Motor neuron (in vitro differentiated cells): ENCODE data around the gene SCAI. TPM values are rescaled to one million over a fixed set of nuclear protein-coding genes. Genes with fewer than 3 reads are reported as not detected.
A peak's percentile ranks its signal among the peaks of the same experiment; 100 is the strongest.
"Not testable (repeated sequence)": the region's sequence is repeated elsewhere in the genome, so short reads cannot be mapped to it uniquely, and the experiment has no call there.

Experiments used
- ATAC-seq, 8 experiments: fragments of 200-7000 bp; cut with Tn5 transposase; replicated peaks in 6 of 8; 2 replicates each; pipeline ENCODE4 v1.8.0; 2021; ENCODE audit warnings: mild to moderate bottlenecking in 8 of 8, moderate library complexity in 8 of 8
- H3K27ac ChIP-seq, 2 donors: fragments of 250-450 bp; sonication (Bioruptor Pico); 2 replicates each; pipeline ENCODE4 v1.9.0; 2021; ENCODE audit warnings: antibody characterized with exemption in 2 of 2, mild to moderate bottlenecking in 2 of 2, moderate library complexity in 1 of 2
- H3K4me1 ChIP-seq, 2 donors: fragments of 250-450 bp; sonication (Bioruptor Pico); replicated peaks in 1 of 2; 2 replicates each; pipeline ENCODE4 v1.6.1; 2021; ENCODE audit warnings: antibody characterized with exemption in 2 of 2, mild to moderate bottlenecking in 2 of 2, moderate library complexity in 1 of 2
- H3K4me3 ChIP-seq, 5 donors: fragments of 250-450 bp; sonication (Bioruptor Pico); 2 replicates each; pipeline ENCODE4 v1.9.0; 2021; ENCODE audit warnings: antibody characterized with exemption in 5 of 5, mild to moderate bottlenecking in 5 of 5, moderate library complexity in 4 of 5
- WGBS, 10 experiments: fragments of 450-650 bp; shearing (Covaris generic); methylation state at CpG; one replicate each; pipeline ENCODE4 v1.0.0; 2022; 5-methylcytosine and 5-hydroxymethylcytosine counted together
- in situ Hi-C, 9 experiments: fragments of 400-800 bp; cut with MboI; loops; one replicate each; pipeline ENCODE4 v1.15.0; 2021; ENCODE audit warnings: low sequenced_read_pairs in 9 of 9, low pct_unique_long_range_greater_than_20kb in 2 of 9; ENCODE audit not compliant: unreplicated experiment in 9 of 9
- total RNA-seq, 8 experiments: library from RNA; unstranded; fragments of 300-600 nt; gene quantifications; 2 replicates each; pipeline versions ENCODE4 v1.2.3 to v1.2.4, GENCODE V29; 2022

SCAI gene
- total RNA-seq, 8 experiments from 2014 or later = 1.8 to 14.0 (median 10.2) TPM

DNA sequence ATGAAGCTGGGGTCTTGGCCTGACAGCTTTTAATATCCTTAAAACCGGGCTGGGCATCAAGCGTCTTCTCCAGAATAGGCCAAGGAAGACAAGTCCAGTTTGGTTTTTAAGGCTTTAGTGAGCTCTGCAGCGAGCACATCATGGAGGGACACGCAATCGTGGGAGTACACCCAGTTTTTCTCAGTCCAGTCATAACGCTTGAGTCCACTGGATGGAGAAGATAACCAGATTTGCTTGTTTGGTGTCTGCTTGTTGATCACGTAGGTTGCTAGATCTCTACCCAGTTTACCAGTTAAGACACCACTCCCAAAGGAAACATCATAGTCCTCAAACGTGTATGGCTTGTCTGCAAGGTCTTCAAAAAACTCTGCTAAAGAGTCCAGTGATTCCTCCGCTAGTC is 175.1 kb downstream of the SCAI start:
- in situ Hi-C loops = no loop called here
- WGBS, 10 experiments = 82 to 100% (median 98%) methylated on average over 1 to 9 of the region's 9 CpGs; no CpG with 5 or more reads in 1 of the 10 experiments

DNA sequence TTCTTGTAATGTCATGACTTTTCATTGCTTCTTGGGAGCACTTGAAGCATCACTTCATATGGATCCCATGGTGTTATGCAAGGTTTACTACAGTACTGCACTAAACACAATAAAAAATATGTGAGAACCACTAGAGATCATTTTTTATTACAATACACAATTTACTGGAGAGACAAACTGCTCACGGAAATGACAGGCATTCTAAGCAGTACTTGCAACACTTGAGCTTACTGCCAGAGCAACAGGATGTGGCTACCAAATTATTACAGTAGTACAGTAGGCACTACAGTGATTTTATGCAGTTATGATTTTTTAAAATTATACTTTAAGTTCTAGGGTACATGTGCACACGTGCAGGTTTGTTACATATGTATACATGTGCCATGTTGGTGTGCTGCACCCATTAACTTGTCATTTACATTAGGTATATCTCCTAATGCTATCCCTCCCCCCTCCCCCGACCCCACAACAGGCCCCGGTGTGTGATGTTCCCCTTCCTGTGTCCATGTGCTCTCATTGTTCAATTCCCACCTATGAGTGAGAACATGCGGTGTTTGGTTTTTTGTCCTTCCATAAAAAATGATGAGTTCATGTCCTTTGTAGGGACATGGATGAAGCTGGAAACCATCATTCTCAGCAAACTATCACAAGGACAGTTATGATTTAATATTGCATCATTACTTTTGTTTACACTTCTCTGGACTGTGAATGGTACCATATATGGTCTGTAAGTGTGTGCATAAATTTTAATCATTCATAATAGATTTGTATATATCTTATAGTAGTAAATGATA is 177.4 kb downstream of the SCAI start:
- H3K4me1 ChIP-seq, H3K4me3 ChIP-seq, in situ Hi-C loops, H3K27ac ChIP-seq: not testable (repeated sequence)
- peak in 5 of 8 experiments; percentile 43 to 96 (median 82) for ATAC-seq
- WGBS, 10 experiments = 17 to 100% (median 100%) methylated on average over 1 of the region's 5 CpGs; no CpG with 5 or more reads in 3 of the 10 experiments

More for the DNA sequence above, 175.1 kb downstream of the SCAI start:
- H3K27ac ChIP-seq = no peak overlapping the region
- H3K4me3 ChIP-seq = no peak overlapping the region
- ATAC-seq = no peak
- H3K4me1 ChIP-seq = peaks cover 0 to 4% of the 10 kb centered on the region in 2 donors

DNA sequence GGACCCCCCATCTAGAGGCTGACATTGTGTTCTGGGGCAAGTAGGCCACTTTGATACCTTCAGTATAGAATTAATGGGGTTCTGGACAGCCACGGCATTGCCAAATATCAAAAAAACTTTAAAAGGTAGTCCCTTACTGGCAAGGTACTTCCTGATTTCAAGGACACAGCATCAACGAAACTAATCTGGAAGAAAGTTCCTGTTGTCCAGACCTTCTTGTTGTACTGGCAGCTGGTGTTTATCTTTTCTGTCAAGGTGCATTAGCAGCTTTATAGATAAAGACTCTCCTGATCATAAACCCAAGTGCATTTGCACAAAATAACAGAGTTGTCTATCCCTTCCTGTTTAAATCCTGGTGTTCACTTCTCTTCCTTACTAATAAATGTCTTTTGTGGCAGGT is 178.7 kb downstream of the SCAI start:
- H3K4me1 ChIP-seq = peaks cover 0 to 4% of the 10 kb centered on the region in 2 donors
- ATAC-seq = no peak
- in situ Hi-C loops = no loop called here
- no peak overlapping the region for H3K27ac ChIP-seq
- no peak overlapping the region for H3K4me3 ChIP-seq
- 60 to 100% (median 98%) methylated on average over 1 to 2 of the region's 2 CpGs; no CpG with 5 or more reads in 2 of the 10 experiments for WGBS, 10 experiments

DNA sequence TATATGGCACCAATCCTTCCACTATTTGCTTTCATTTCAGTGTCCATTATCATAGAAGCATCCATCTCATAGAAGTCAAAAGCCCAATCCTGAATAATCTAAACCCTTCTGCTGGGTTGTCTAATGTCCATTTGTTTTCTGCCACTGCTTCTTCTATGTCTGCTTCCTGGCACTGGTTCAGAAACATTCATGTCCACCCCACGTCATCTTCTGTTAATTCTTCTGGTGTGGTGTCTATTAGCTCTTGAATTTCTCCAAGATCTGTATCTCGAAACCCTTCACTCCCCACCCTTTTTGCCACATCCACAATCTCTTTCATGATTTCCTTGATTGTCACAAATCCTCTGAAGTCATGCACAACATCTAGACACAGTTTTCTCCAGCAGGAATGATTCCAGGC is 179.3 kb downstream of the SCAI start:
- Histone ChIP-seq H3K4me3 (no peak overlapping the region), H3K4me1 (peaks cover 0 to 4% of the 10 kb centered on the region in 2 donors), H3K27ac (no peak overlapping the region)
- WGBS, 10 experiments = 25 to 100% (median 88%) methylated on average over 1 to 2 of the region's 2 CpGs; no CpG with 5 or more reads in 2 of the 10 experiments
- in situ Hi-C loops = no loop called here
- peak in 1 of 8 experiments; percentile 46 for ATAC-seq

DNA sequence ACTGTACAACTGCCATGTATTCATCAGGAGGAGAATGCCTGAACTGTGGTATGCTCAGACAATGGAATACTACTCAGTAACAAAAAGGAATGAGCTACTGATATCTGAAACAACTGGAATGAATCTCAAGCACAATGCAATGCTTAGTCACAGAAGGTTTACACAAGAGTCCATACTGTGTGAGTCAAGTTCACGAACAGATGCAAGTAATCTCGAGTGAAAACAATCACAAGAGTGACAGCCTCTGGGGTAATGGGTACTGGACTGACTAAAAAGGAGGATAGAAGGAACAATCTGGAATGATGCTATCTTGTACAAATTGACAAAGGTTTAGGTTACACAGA is 182.9 kb downstream of the SCAI start:
- Histone ChIP-seq H3K4me1 (no peaks in the 10 kb centered on the region), H3K4me3 (no peak overlapping the region), H3K27ac (no peak overlapping the region)
- 58 to 100% (median 96%) methylated on average over 1 to 2 of the region's 2 CpGs; no CpG with 5 or more reads in 2 of the 10 experiments for WGBS, 10 experiments
- ATAC-seq = no peak
- in situ Hi-C loops = no loop called here

DNA sequence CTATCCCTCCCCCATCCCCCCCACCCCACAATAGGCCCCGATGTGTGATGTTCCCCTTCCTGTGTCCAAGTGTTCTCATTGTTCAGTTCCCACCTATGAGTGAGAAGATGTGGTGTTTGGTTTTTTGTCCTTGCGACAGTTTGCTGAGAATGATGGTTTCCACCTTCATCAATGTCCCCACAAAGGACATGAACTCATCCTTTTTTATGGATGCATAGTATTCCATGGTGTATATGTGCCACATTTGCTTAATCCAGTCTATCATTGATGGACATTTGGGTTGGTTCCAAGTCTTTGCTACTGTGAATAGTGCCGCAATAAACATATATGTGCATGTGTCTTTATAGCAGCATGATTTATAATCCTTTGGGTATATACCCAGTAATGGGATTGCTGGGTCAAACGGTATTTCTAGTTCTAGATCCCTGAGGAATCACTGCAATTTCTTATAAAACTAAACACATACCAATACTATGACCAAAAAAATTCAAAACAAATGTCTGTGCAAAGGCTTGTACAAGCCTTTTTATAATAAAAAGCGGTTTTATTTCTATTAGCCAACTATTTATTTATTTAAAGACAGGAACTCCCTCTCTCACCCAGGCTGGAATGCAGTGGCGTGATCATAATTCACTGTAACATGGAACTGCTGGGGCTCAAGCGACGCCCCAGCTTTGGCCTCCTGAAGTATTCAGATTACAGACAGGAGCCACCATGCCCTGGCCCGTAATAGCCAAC is 183.5 kb downstream of the SCAI start:
- in situ Hi-C loops, H3K4me1 ChIP-seq, H3K27ac ChIP-seq, H3K4me3 ChIP-seq, ATAC-seq: not testable (repeated sequence)
- 83 to 100% (median 98%) methylated on average over 2 to 6 of the region's 9 CpGs; no CpG with 5 or more reads in 1 of the 10 experiments for WGBS, 10 experiments

DNA sequence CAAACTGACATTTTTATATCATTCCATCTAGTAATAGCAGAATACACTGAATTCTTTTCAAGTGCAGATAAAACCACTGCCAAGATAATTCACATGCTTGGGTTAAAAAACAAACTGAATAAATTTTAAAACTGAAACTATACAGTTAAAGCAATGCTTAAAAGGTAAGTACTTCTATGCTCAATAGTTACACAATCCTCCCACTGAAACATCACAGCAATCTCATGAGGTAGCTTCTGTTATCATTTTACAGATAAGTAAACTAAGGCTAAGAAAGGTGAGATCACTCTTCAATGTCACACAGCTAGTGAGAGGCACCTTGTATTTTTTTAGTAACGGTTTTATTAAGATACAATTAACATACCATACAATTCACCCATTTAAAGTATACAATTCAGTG is 189.1 kb downstream of the SCAI start:
- Histone ChIP-seq H3K4me1 (no peaks in the 10 kb centered on the region), H3K4me3 (no peak overlapping the region), H3K27ac (no peak overlapping the region)
- in situ Hi-C loops = no loop called here
- no peak for ATAC-seq
- 67 to 100% (median 100%) methylated on average over 1 of the region's 1 CpG; no CpG with 5 or more reads in 5 of the 10 experiments for WGBS, 10 experiments

DNA sequence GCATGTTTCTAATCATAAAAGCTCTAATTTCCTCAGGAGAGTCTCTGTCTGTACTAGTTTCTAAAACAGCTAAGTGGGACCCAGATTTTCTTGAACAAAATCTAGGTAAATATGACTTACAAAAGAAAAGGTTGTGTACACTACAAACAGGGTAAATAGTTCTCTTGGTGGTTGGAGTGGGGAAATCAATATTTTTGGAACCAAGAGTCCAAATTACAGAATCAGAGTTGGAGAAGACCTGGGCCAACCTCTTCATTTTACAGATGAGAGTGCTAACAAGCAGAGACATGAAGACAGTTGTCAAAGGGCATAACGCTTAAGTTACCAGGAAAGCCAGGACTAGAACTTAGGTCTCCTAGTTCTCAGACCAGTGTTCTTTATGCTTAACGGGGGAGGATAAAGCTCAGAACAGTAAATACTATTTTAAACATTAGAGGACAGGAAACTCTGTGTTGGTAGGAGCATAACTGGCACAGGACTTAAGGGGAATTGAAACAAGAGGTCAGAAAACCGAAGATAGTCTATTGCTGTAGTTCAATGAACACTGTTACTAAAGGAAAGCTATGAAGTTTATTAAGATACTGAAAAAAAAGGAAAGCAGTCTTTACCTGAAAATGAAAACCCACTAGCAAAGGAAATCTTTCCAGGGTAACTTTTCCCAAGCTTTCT is 193.1 kb downstream of the SCAI start:
- WGBS, 10 experiments = 80 to 100% (median 95%) methylated on average over 1 to 3 of the region's 3 CpGs; no CpG with 5 or more reads in 1 of the 10 experiments

DNA sequence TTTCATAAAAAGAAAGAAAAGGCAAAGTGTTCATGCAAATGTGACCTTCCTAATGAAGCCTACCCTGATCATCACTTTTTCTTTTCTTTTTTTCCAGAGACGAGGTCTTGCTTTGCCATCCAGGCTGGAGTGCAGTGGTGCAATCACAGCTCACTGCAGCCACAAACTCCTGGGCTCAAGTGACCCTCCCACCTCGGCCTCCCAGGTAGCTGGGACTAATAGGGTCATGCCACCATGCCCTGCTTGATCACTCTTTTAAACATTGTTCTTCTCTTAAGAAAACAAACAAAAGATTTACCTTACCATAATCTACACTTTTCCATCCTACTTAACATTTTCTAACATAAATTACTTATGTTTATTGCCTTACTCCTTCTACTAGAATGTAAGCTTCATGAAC is 193.9 kb downstream of the SCAI start:
- no peak overlapping the region for H3K4me3 ChIP-seq
- no peaks in the 10 kb centered on the region for H3K4me1 ChIP-seq
- in situ Hi-C loops = loop anchor here in 2 of 9 experiments (25.0 kb wide), 1 partner anchor 188 kb away; the partner anchor contains the start of gene SCAI (in 2 of the 2)
- 51 to 100% (median 82%) methylated on average over 1 to 2 of the region's 2 CpGs; no CpG with 5 or more reads in 3 of the 10 experiments for WGBS, 10 experiments
- ATAC-seq = no peak
- no peak overlapping the region for H3K27ac ChIP-seq

More for the DNA sequence above, 193.1 kb downstream of the SCAI start:
- Histone ChIP-seq H3K4me3 (no peak overlapping the region), H3K4me1 (no peaks in the 10 kb centered on the region), H3K27ac (no peak overlapping the region)
- ATAC-seq = no peak
- in situ Hi-C loops = no loop called here

DNA sequence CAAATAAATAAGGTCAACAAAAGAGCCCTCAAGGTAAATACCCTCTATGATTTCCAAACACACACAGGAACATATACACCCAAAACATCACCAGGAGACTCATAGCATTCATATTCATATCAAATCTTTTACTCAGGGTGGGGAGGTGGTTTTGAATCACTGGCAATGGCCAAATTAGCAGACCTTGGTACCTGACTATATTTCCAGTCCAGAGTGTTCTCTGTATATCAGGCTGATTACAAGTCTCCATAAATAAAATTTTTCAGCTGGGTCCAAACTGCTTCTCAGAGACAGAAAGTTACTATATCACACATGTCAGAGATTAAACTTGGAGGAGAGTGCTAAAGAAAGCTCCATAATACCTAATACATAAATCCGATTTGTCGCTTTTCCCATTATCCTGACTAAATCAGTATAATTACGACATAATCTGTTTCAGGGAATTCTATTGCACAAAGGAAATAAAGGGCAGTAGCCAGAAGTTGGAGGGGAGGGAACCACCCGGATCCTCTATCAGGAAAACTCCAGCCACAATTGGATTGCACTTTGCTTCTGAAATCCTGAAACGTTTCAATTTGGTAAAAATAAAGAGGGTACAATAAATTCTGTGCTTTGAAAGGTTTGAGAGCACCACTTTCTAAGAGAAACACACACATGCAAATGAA is 195.5 kb downstream of the SCAI start:
- peak in 1 of 8 experiments; percentile 18 for ATAC-seq
- Histone ChIP-seq H3K4me1 (no peaks in the 10 kb centered on the region), H3K4me3 (no peak overlapping the region), H3K27ac (no peak overlapping the region)
- 33 to 100% (median 69%) methylated on average over 1 to 5 of the region's 5 CpGs; no CpG with 5 or more reads in 1 of the 10 experiments for WGBS, 10 experiments
- in situ Hi-C loops = loop anchor here in 2 of 9 experiments (25.0 kb wide), 1 partner anchor 189 kb away; the partner anchor contains the start of gene SCAI (in 2 of the 2)

DNA sequence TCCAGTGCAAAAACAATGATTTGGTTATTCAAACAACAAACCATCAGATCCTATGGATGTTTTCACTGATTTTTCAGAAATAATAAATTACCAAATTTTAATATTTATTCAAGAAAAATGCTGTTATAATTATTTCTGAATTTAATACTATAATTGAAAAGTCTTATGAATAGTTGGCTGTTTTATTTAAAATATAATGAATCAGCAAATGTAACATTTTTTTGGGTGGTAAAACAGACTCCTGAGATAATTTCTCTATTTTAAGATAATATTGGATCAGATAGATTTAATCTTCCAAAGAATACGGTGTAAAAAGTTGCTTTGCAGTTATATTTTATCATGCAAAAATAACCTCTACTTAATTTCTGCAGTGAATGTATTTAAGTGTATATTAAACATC is 197.2 kb downstream of the SCAI start:
- ATAC-seq = no peak
- no peak overlapping the region for H3K4me3 ChIP-seq
- H3K27ac ChIP-seq = no peak overlapping the region
- H3K4me1 ChIP-seq = peaks cover 6% of the 10 kb centered on the region in 2 donors
- in situ Hi-C loops = loop anchor here in 2 of 9 experiments (25.0 kb wide), 1 partner anchor 191 kb away; the partner anchor contains the start of gene SCAI (in 2 of the 2)
- WGBS, 10 experiments = 64 to 100% (median 86%) methylated on average over 1 of the region's 1 CpG; no CpG with 5 or more reads in 3 of the 10 experiments
